GM10847 (cell line): ENCODE results near the gene SIPA1L3.

ENCODE experiments used
- POLR2A ChIP-seq: IDR thresholded peaks from 2 replicates; pipeline ENCODE4 v1.6.1; 2011; ENCODE audit not compliant: insufficient read length; ENCODE audit errors: extremely low read depth

Gene SIPA1L3

GRCh38 chr19:37935341-37935740 lies 28.3 kb downstream of the SIPA1L3 start:
- TF ChIP-seq POLR2A = no peak

DNA sequence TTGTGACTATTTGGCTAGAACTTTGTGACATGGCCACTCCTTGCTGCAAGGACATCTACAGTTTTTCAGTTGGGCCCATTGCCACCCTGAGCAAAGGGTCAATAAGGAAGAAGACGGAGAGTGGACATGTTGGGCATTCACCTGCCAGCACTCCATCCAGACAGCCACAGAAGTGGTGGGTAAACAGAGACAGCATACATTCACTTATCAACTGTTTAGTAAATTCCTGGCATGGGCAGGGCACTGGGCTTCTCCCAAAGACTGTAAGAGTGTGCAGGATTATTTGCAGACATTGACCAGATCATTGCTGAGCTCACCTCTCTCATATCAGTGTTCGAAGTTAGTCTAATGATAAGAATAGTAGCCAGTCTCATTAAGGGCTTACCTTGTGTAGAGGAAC lies 29.2 kb downstream of the SIPA1L3 start:
- TF ChIP-seq POLR2A = no peak

GRCh38 chr19:37936886-37937285 lies 29.9 kb downstream of the SIPA1L3 start:
- TF ChIP-seq POLR2A = no peak

GRCh38 chr19:37938353-37938752 lies 31.3 kb downstream of the SIPA1L3 start:
- TF ChIP-seq POLR2A = no peak

- TF ChIP-seq POLR2A = no peak
Observed at GRCh38 chr19:37941782-37942515, 34.9 kb downstream of the SIPA1L3 start.

- TF ChIP-seq POLR2A = no peak
Observed at GRCh38 chr19:37942516-37942902, 35.5 kb downstream of the SIPA1L3 start.

DNA sequence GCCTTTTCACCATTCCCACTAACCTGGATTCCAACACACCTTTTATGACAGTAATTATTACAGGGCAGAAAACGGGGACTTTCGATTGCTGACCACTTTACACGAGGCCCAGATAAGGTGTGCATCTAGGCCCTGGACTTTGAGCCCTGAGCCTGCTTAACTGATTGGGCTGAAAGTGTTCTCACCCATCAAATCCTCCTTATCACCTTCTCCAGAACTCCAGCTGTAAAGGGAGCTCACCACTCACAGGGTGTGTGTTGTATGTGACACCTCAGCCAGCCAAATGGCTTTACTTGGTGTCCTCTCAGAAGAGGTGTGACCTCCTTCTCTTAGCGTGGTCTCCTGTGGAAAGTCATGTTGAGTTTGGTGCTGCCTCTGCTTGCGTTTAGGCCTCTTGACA lies 36.5 kb downstream of the SIPA1L3 start:
- no peak for TF ChIP-seq POLR2A

DNA sequence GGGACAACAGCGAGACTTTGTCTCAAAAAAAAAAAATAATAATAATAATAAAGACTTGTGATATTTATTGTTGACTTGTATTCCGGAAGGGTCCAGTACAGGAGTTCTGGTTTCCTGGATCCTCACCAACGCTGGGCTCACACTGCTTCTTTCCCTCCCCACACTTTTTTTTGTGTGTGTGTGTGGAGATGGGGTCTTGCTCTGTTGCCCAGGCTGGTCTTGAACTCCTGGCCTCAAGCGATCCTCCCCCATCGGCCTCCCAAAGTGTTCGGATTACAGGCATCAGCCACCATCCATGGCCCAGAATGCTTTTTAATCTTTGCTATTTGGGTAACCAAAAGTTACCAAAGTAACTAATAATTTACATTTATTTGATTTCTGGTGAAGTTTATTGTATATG lies 39.1 kb downstream of the SIPA1L3 start:
- TF ChIP-seq POLR2A = no peak

DNA sequence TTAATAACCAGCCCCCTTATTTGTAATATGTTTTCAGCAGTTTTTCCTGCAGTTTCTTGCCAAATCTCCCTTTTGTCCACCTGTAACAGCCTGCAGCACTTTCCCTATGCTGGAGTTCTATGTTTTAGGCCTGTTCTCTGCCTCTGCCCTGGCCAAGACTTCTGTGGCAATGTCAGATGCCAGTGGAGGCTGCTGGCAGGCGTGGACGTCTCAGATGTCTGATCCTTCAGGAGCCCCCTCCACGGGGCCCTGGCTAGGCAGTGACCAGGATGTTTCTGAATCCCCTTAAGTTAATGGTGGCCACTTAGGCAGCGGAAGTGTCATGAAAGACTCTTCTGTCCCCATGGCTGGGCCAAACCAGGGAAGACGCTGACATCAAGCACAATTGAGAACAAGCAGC lies 40.8 kb downstream of the SIPA1L3 start:
- TF ChIP-seq POLR2A = no peak

- TF ChIP-seq POLR2A = no peak
Observed at GRCh38 chr19:37948362-37948761, 41.4 kb downstream of the SIPA1L3 start.

DNA sequence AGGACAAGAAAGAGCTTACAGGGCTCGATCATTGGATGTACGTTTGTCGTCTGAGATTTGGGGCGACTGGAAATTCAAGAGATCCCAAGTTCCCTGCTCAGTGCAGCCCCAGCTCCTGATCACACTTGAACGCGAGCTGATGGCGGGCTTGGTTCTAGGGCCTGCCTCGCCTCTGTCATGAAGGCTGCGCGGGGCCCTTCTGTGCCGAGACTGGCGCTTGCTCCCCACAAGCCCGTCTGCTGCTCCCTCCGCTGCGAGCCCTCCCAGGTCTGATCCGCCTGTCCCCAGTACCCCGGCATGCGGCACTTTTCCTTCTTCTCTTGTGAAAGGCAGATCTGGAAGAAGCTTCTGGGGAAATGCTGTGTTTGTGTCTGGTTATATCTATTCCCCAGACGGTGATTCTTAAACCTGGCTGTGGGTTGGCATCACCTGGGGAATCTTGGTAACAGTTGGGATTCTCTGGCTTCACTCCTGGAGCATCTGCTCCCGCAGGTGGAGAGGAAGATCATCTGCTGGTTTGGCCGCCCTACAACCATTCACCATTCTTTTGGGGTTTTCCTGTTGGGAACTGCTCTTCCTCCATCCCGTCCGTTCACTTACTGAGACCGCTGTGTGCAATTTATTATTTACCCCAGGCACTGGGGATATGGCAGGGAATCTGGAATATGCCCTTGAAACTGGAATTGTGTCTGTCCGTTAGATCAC lies 43.6 kb downstream of the SIPA1L3 start:
- no peak for TF ChIP-seq POLR2A

DNA sequence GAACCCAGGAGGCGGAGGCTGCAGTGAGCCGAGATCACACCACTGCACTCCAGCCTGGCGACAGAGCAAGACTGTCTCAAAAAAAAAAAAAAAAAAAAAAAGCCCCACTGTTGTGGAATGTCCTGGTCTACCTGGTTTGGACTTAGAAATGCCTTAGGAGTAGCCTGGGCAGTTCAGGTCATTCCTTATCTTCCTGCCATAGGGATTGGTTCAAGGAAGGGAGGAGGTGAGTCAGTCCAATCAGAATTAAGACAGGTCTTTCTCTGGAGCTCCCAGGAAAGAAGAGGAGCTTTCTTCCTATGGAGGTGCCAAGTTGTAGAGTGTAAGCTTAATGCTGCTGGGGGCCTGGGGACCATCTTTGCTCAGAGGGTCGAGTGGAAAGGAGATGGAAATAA lies 44.8 kb downstream of the SIPA1L3 start:
- no peak for TF ChIP-seq POLR2A

- TF ChIP-seq POLR2A = no peak
Observed at GRCh38 chr19:37953171-37953917, 46.3 kb downstream of the SIPA1L3 start.

GRCh38 chr19:37953918-37954303 lies 46.9 kb downstream of the SIPA1L3 start:
- no peak for TF ChIP-seq POLR2A

DNA sequence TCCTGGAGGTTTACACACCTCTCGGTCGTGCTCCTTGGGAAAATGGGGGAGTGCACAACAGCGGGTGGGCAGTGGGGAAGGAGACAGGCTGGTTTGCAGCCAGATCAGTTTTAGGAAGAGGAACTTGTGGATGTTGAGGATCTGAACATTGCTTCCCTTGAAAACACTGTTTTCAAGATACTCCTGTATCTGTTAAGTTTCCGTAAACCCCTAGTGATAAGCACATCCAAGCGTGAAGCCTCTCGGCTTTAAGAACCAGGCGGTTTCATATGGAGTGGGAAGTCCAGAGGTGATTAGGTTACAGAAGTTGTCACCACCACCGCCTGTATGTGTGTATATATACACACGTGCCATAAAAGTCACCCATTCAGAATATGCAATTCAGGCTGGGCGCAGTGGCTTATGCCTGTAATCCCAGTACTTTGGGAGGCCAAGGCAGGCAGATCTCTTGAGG lies 47.4 kb downstream of the SIPA1L3 start:
- TF ChIP-seq POLR2A = no peak

DNA sequence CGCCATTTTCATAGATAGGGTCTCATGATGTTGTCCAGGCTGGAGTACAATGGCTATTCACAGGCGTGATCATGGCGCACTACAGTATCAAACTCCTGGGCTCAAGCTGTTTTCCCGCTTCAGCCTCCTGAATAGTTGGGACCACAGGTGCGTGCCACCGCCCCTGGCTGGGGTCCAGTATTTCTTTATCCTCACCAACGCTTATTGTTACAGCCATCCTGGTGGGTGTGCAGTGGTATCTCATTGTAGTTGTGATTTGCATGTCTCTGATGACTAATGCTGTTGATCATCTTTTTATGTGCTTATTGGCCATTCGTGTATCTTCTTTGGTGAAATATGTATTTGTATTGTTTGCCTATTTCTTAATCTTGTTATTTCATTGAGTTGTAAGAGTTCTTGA lies 49.0 kb downstream of the SIPA1L3 start:
- TF ChIP-seq POLR2A = no peak
